Measurements from ENCODE around the gene NAGLU.

NAGLU gene

DNA sequence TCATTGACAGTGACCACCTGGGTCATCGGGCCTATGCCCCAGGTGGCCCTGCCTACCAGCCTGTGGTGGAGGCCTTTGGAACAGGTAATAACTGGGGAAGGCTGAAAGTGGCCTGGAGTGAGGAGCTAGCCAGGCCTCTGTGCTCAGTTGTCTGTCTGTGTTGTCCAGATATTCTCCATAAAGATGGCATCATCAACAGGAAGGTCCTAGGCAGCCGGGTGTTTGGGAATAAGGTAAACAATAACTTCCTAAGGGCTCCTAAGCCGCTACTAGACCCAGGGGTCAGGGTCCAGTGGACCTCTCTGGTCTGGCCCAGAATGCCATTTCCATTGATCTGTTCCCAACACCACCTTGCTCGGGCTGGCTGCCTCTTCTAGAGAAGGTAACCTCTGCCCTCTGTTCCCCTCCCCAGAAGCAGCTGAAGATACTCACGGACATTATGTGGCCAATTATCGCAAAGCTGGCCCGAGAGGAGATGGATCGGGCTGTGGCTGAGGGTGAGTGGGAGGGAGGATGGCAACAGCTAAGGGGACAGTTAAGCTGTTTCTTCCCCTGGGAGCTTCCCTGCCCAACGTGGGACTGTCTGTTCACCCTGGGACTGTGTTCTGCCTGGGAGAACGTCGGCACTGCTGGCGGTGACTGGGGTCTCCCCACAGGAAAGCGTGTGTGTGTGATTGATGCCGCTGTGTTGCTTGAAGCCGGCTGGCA lies 28.9 kb downstream of the NAGLU start:
- no peak for DNase-seq (ENCODE audit: low read depth)

DNA sequence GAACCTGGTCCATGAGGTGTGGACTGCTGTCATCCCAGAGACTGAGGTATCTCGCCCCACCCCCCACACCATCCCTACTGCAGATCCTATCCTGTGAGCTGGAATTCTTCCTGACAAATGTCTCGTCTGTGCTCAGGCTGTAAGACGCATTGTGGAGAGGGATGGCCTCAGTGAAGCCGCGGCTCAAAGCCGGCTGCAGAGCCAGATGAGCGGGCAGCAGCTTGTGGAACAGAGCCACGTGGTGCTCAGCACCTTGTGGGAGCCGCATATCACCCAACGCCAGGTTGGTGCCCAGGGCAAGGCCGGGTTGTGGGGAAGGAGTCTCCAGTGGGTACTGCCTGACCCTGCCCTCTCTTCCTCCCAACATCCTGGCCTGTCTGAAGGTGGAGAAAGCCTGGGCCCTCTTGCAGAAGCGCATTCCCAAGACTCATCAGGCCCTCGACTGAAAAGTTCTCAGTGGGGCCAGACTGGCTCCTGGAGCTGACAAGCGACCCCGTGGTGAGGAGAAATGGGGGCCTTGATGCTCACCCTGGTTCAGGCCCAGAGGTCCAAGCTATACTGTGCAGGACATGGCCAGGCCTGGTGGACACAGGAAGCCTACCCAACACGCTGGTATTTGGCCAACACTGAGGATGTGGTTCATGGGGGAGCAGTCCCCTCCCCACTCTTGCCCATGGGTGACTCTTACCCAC lies 29.6 kb downstream of the NAGLU start:
- DNase-seq (ENCODE audit: low read depth), result no peak

- DNase-seq (ENCODE audit: low read depth), result no peak
Measured at GRCh38 chr17:42566215-42566882, 30.3 kb downstream of the NAGLU start.

- DNase-seq (ENCODE audit: low read depth), result peak; percentile 89
Measured at GRCh38 chr17:42566883-42567573, 31.0 kb downstream of the NAGLU start, which contains the start of gene MLX. Gene MLX (plus strand): TSS chr17:42567100. CDS start chr17:42567125, 25 bp downstream.

- no peak for DNase-seq (ENCODE audit: low read depth)
Measured at GRCh38 chr17:42568341-42569111, 32.5 kb downstream of the NAGLU start.

GRCh38 chr17:42571435-42572225 lies 35.6 kb downstream of the NAGLU start:
- peak; percentile 48 for DNase-seq (ENCODE audit: low read depth)

- no peak for DNase-seq (ENCODE audit: low read depth)
Measured at GRCh38 chr17:42573095-42573494, 37.1 kb downstream of the NAGLU start.

DNA sequence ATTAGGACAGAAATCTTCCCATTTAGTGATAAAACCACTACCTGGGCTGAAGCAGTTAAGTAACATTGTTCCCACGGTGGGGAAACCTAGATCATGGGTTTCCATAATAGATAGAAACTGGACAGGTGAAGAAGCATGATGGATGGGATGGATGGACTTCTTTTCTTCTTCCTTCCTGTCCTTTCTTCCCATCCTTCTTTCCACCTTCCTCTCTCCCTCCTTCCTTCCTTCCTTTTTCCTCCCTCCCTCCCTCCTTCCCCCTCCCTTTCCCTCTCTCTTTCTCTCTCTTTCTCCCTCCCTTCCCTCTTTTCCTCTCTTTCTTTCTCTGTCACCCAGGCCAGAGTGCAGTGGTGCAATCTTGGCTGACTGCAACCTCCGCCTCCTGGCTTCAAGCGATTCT lies 38.4 kb downstream of the NAGLU start:
- no peak for DNase-seq (ENCODE audit: low read depth)

GRCh38 chr17:42577140-42577531 lies 41.1 kb downstream of the NAGLU start:
- no peak for DNase-seq (ENCODE audit: low read depth)

GRCh38 chr17:42577532-42578281 lies 41.7 kb downstream of the NAGLU start, which contains the start of gene PSMC3IP:
Gene PSMC3IP (minus strand): TSS chr17:42577729. CDS start chr17:42577686, 43 bp downstream.
- peak; percentile 91 for DNase-seq (ENCODE audit: low read depth)

DNA sequence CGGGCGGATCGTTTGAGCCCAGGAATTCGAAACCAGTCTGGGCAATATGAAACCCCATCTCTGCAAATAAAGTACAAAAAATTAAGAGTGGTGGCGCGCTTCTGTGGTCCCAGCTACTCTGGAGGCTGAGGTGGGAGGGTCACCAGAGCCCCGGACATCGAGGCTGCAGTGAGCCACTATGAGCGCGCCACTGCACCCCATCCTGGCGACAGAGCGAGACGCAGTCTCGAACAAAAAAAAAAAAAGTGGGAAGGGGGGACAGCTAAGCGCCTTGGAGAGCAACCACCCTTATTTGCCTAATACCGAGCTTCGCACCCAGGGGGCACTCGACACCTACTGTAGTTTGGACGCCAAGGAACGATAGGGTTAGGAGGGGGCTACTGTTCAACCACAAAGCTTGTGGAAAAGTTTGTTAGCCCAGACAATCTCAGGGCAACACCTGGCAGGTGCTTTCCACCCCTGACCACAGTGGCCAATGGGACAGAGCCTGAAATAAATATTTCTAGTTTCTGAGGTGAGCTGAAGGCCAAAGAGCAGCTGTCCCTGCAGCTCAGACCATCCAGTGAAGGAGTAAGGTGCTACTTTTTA lies 42.3 kb downstream of the NAGLU start:
- peak; percentile 55 for DNase-seq (ENCODE audit: low read depth)

GRCh38 chr17:42579794-42580551 lies 43.9 kb downstream of the NAGLU start:
- DNase-seq (ENCODE audit: low read depth), result no peak

- no peak for DNase-seq (ENCODE audit: low read depth)
Measured at GRCh38 chr17:42581744-42582270, 45.8 kb downstream of the NAGLU start.

- no peak for DNase-seq (ENCODE audit: low read depth)
Measured at GRCh38 chr17:42584880-42585279, 48.8 kb downstream of the NAGLU start.

GRCh38 chr17:42585353-42585752 lies 49.3 kb downstream of the NAGLU start:
- DNase-seq (ENCODE audit: low read depth), result peak; percentile 58

DNA sequence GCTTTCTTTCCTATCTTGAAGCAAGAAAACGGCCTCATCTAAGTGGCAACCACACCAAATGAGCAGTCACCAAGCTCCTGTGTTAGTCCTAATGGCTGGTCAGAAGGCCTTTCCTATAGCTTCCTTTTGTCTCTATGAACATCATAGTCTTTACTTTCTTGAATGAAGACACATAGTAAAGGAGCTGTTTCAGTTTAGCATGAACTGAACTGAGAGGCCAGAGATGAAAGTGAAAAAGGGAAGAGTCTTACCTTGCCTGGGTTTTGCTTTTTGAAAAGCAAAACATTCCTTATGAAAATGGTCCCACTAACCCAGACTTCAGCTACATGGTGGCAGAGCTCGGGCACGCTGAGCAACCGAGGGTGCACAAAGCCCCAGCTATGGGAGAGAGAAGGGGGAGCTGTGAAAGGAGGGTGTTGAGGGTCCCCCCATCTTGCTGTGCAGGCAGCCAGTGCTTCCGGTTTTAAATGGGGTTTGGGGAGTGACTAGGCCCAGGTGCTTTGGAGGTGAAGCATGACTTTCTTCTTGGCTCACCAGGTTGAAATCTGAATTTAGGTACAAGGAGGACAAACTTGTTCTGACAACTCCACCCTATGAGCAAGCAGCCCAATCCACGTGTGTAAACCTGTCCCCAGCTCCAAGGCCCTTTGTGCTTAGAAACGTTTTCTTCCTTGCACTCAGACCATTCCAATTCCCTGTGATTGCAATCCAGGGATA lies 50.6 kb downstream of the NAGLU start:
- no peak for DNase-seq (ENCODE audit: low read depth)

GRCh38 chr17:42590886-42591285 lies 54.8 kb downstream of the NAGLU start:
- DNase-seq (ENCODE audit: low read depth), result no peak

DNA sequence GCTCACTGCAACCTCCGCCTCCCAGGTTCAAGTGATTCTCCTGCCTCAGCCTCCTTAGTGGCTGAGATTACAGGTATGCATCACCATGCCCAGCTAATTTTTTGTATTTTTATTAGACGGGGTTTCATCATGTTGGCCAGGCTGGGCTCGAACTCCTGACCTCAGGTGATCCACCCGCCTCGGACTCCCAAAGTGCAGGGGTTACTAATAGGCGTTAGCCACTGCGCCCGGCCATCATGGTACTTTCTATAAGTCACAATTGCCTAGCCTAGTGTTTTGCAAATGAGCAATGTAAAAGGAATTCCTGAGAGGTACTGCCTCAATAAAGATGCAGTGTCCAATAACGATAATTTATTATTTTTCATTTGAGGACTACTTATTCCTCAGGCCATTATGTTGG lies 55.4 kb downstream of the NAGLU start:
- no peak for DNase-seq (ENCODE audit: low read depth)

Data from fibroblast of gingiva (primary cell).